Left hindlimb (tissue), 1 donor: ENCODE data around the gene STAT3.
"Not testable (repeated sequence)": the region's sequence is repeated elsewhere in the genome, so short reads cannot be mapped to it uniquely, and the experiment has no call there.

Source experiments
- DNase-seq: peaks from one replicate; pipeline ENCODE4 v3.0.0-alpha.2; 2018

The STAT3 gene

DNA sequence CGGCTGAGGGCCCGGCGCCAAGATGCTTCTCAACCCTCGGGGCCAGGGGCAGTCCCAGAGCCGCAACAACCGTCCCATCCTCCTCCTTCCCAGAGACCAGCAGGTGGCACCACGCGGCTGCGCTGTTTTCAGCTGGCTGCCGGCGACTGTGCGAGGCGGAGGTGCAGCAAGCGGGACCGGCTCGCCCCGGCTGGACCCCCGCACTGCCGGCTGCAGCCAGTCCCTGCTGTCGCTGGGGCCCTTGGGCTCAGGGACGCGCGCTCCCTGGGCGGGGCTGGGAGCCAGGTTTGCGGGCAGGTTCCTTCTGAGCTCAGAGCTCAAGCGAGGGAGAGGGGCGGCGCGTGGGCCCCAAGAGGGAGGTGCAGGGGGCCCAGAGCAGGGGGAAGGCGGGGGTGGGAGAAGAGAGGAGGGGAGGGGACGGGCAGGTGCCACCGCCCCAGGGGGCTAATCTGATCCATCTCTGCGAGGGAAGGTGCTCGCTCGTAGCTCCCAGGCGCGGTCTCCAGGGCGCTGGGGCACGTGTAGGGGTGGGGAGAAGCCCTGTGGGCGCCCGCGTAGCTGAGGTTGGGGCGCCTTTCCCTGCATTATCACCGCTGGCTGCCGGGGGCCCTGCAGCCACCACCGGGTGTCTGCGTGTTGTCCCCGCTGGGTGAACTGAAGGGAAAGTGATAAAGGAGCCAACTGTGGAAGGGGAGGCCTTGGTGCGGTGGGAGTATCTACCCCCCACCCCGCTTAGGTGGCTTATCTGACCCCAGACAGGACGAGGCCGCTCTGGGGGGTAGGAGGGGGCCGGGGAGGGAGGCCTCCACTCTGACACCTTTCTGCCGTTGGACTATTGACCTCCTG is 75.7 kb downstream of the STAT3 start:
- DNase-seq: peak; percentile 87

DNA sequence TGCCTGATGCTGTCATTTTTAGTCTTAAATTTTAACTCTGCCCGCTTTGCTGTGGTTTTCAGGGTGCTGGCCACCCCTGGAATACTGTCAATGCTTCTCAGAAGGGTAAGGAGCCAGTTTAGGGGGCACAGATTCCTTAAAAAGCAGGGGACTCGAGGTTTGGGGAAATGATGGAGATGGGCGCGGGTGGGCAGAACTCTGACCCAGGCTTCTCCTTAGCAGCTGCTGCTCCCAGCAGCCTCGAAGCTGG is 76.3 kb downstream of the STAT3 start:
- DNase-seq: no peak

DNA sequence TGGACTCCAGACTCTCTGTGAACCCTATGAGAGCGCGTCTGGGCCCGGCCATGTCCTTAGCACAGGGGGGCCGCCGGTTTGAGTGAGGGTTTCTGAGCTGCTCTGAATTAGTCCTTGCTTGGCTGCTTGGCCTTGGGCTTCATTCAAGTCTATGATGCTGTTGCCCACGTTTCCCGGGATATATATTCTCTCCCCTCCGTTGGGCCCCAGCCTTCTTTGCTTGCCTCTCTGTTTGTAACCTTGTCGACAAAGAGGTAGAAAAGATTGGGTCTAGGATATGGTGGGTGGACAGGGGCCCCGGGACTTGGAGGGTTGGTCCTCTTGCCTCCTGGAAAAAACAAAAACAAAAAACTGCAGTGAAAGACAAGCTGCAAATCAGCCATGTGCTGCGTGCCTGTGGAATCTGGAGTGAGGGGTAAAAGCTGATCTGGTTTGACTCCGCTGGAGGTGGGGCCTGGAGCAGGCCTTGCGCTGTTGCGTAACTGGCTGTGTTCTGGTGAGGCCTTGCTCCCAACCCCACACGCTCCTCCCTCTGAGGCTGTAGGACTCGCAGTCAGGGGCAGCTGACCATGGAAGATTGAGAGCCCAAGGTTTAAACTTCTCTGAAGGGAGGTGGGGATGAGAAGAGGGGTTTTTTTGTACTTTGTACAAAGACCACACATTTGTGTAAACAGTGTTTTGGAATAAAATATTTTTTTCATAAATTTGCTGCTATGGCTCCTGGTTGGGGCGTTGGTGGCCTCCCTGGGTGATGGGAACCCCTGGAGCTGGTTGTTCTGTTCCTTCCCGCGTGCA is 76.8 kb downstream of the STAT3 start:
- peak; percentile 90 for DNase-seq

DNA sequence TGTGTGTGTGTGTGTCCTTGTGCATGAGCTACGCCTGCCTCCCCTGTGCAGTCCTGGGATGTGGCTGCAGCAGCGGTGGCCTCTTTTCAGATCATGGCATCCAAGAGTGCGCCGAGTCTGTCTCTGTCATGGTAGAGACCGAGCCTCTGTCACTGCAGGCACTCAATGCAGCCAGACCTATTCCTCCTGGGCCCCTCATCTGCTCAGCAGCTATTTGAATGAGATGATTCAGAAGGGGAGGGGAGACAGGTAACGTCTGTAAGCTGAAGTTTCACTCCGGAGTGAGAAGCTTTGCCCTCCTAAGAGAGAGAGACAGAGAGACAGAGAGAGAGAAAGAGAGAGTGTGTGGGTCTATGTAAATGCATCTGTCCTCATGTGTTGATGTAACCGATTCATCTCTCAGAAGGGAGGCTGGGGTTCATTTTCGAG is 77.4 kb downstream of the STAT3 start:
- DNase-seq: no peak

DNA sequence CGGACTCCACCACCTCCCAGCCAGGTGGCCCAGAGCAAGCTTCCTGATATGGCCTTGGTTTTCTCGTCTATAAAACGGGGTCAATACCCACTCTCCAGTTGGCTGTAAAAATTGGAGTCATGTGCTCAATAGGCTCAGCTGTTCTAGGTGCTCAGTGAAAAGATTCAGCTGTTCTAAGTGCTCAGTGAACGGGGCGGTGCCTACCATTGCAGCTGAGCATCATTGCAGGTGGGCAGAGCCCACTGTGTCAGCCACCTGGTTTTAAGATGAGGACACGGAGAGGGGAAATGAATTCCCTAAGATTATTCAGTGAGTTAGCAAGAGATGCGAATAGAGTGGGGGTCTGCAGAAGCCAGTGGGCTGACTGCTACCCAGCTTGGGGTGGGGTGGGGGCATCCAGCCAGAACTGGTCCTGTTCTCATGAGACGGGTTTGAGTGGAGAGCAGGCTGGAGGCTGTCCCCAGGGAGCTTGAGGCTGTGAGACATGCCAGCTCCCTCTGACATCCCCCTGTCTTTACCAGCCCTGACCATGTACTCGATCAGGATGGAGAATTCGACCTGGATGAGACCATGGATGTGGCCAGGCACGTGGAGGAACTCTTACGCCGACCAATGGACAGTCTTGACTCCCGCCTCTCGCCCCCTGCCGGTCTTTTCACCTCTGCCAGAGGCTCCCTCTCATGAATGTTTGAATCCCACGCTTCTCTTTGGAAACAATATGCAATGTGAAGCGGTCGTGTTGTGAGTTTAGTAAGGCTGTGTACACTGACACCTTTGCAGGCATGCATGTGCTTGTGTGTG is 78.1 kb downstream of the STAT3 start:
- DNase-seq: no peak

DNA sequence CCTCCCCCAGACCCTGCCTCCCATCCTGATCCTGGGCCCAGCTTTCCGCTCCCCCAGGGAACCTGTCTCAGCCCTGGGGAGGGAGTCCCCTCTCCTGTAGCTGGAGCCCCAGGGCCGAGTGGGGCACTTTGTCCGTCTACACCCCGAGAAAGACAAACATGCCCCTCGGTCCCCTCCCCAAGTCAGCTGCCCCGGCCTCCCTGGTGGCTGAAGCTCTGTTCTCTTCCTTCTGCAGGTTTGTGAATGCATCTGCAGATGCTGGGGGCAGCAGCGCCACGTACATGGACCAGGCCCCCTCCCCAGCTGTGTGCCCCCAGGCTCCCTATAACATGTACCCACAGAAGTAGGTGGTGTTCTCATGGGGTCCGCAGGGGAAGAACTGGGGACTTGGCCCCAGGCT is 79.1 kb downstream of the STAT3 start:
- DNase-seq: no peak

DNA sequence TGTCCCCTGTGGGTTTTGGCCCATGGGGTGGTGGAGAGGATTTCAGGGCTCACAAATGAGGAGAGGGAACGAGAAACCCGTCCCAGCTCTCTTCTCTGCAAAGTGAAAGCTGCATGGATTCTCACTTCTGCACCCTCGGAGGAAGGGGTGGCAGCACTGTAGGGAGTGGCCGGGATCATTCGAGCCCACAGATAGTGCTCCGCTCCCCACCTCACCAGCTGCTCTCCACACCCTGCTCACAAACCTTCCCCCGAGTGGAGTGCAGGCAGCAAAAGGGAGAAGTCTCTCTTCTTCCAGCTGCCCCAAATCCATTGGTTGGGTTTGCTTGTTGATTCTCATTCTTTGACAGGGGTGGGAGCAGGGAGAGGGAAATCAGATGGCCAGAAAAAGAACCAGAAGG is 79.8 kb downstream of the STAT3 start:
- DNase-seq: no peak

DNA sequence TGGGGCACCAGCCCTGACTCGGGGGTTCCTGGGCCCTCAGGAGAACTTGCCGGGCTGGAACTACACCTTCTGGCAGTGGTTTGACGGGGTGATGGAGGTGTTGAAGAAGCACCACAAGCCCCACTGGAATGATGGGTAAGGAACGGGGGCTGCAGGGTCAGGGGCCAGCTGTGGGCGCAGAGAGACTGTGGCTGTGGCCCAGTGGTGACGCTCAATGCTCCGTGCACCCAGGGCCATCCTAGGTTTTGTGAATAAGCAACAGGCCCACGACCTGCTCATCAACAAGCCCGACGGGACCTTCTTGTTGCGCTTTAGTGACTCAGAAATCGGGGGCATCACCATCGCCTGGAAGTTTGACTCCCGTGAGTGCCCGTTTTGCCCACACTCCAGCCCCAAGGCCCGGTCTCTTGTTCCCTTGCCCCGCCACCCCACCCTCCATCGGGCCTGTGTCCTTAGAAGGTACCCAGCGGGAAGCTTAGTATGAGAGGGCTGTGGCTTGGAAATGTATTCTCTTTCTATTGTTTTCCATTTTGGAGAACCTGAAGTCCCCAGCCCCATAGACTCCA is 80.8 kb downstream of the STAT3 start:
- no peak for DNase-seq

DNA sequence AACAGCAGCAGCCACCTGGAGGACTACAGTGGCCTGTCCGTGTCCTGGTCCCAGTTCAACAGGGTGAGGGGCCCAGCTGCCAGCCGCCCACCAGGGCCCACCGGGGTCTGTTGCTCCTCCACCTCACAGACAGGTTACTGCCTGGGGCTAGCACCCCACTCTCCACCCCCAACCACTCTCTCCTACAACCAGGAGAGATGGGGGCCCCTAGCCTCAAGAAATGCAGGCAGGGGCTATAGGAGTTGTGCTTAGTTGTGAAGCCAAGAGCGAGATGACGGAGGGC is 81.9 kb downstream of the STAT3 start:
- no peak for DNase-seq

DNA sequence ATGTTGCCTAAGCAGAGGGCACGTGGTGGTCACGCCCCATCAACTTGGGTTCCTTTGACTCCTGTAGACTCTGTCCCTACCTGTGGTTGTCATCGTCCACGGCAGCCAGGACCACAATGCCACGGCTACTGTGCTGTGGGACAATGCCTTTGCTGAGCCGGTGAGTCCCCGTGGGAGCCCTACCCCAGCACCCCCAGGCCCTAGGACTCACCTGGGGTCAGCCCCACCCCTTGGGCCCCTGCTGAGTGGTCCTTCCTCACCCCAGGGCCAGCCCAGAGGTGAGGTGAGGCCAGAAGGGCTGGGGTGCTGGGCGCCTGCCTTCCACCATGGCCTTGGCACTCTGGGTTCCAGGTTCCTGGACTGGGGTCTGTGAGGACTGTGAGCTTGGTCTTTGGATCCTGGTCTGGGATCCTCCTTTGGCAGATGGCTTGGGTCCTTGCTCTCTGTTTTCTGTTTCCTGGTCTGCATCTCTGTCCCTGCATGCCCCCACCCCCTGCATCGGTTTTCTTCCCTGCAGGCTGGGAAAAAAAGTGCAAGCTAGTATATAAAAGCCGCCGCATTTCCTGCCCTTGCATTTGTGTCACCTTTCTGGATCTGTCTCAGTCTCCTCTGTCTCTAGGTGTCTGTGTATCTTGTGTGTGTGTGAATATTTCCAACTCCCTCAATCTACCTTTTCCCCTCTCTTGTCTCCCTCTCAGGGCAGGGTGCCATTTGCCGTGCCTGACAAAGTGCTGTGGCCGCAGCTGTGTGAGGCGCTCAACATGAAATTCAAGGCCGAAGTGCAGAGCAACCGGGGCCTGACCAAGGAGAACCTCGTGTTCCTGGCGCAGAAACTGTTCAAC is 82.5 kb downstream of the STAT3 start:
- DNase-seq: no peak

DNA sequence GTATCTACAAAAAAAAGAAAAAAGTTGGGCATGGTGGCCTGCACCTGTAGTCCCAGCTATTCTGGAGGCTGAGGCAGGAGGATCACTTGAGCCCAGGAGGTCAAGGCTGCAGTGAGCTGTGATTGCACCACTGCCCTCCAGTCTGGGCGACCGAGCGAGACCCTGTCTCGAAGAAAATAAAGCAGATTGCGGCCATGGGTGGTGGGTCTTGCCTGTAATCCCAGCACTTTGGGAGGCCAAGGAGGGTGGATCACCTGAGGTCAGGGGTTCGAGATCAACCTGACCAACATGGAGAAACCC is 83.3 kb downstream of the STAT3 start:
- not testable (repeated sequence) for DNase-seq

DNA sequence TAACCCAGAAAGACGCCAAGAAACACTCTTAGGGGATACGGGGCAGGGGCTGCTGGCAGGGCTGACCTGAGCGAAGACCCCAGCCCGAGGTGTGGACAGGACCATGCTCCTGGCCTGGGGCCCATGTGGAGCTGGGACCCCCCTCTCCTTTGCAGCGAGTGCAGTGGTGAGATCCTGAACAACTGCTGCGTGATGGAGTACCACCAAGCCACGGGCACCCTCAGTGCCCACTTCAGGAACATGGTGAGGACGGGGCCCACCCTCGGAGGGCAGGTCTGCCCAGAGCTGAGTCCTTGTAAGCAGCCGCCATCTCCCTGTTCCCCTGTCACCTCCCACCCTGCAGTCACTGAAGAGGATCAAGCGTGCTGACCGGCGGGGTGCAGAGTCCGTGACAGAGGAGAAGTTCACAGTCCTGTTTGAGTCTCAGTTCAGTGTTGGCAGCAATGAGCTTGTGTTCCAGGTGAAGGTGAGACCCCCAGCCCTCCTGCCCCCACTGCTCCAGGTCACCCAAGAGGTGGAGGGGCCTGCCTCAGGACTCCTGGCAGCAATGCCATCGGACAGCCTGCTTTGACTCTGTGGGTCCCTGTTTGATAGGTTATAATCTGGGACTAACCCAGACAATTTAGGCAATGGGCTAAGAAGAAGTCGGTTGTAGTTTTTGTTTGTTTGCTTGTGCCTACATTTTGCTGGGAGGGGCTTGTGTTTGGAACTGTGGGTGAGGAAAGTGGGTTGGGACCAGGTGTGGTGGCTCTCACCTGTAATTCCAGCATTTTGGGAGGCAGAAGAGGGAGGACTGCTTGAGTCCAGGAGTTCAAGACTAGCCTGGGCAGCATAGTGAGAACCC is 83.8 kb downstream of the STAT3 start:
- no peak for DNase-seq

DNA sequence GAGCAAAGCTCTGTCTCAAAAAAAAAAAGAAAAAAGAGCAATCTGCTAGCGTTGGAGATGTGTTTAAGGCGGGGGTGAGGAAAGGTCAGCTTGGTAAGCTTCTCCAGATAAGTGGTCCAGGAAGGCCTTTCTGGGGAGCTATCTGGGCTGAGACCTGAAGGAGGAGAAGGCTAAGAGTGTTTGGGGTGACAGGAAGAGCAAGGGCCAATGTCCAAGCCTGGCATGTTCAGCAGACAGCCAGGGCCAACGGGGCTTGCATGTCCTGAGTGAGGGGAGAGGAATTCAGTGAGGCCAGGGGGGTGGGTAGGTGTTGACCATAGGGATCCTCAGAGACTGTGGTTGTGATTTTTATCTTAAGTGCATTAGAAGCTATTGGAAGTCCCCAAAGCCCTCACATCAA is 84.5 kb downstream of the STAT3 start:
- no peak for DNase-seq

DNA sequence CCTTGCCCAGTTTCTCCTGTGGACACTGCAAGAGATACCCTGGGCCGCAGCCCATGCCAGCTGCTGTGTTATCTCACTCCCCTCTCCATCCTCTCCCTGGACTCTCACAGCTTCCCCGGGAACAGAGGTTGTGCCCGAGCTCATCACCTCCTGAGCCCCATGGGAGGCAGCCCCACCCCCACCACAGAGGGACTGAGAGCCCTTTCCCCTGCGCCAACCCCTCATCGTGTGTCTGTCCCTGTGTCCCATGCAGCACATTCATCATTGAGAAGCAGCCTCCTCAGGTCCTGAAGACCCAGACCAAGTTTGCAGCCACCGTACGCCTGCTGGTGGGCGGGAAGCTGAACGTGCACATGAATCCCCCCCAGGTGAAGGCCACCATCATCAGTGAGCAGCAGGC is 87.2 kb downstream of the STAT3 start:
- no peak for DNase-seq

DNA sequence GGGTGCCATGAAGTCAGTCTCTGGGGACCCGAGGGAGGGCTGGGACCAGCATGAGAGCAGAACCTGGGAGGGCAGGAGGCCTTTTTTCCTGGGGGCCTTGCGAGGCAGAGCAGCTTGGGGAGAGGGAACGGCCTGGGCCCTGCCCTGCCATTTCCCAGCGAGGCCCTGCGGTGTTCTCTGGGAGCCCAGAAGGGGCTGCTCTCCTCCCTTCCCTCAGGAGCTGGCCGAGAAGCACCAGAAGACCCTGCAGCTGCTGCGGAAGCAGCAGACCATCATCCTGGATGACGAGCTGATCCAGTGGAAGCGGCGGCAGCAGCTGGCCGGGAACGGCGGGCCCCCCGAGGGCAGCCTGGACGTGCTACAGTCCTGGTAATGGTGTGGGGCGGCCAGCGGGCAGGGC is 88.3 kb downstream of the STAT3 start:
- not testable (repeated sequence) for DNase-seq

DNA sequence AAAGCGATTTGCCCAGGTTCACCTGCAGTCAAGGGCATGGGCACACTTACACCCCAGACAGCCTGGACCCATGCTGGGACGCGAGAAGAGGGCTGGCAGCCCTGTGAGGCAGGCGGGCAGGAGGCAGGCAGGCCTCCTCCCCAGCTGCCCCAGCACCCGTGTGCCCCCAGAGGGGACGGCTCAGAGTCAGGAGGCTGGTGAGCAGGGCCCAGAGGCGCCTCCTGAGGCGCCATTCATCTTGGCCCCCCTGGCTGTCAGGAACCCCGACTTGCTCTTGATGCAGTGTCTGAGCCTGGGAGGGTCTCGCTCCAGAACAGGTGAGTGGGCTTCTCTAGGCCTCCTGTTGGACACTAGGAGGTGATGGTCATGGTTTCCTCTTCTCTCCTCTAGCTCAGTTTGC is 88.9 kb downstream of the STAT3 start:
- DNase-seq: not testable (repeated sequence)

DNA sequence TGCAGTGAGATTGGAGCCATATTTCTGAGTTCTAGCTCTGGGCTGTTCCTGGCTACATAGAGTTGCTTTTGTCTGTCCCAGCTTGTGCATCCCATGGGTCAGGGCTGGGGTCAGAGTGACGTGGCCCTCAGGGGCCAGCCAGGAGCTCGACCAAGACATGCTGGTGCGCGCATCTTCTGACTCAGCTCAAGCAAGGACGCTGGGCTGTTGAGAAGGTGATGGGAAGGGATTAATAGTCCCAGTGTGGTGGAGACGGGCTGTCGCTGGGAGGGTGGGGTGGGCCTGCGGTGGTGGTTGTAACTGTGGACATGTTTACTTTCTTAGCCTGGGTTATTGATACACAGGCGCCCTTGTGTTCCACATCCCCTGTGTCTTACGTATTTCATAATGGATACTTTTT is 90.5 kb downstream of the STAT3 start:
- DNase-seq: not testable (repeated sequence)

DNA sequence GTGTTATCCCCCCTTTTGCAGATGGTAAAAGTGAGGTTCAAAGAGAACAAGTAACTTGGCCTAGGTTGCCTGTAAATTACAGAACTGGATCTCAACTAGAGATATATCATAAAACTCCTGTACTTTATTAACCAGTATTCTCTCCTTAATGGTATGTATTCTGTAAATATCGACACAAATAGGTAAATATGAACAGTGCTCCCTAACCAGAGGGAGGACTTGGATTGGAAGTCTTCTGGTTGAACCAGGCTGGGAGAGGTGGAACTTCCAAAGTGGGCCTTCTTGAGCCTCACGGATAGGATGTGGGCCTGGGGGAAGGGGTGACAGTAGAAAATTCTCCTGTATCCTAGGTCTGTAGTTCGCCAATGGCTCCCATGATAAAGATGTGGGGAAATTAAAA is 92.2 kb downstream of the STAT3 start:
- no peak for DNase-seq

DNA sequence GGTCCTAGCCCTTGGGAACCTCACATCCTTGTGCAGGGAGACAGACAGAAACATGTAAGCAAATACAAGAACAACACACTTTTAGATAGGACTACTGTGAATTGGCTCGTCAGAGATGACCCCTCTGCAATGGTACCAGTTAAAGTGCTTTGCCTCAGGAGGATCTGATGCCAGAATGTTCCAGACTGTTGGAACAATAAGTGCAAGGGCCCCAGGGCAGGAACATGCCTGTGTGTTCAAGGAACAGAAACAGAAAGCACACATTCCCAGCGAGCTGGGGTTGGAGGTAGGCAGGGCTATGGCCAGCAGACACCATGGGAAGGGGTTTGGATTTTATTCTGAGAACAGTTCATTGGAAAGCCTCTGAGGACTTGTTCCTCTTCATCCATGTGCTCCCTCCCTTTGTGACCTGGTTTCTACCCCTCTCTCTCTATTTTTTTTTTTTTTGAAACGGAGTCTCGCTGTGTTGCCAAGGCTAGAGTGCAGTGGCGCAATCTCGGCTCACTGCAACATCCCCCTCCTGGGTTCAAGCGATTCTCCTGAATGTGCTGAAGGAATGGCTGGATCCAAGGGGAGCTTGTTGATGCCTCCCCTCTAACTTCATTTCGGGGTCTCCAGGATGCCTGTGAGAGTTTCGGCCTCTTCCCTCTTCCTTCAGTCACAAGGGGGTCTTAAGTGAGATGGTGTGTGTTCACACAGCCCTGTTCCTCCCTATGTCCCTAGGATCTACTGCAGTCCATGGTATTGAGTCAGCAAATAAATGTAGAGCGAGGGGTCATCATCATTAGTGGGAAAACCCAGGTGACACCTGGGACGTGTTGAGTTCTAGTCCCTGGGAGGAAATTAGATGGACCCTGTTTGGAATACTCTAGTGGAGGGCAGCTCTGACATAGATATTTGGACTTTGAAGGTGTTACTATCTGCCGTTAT is 93.5 kb downstream of the STAT3 start:
- peak; percentile 1 for DNase-seq

DNA sequence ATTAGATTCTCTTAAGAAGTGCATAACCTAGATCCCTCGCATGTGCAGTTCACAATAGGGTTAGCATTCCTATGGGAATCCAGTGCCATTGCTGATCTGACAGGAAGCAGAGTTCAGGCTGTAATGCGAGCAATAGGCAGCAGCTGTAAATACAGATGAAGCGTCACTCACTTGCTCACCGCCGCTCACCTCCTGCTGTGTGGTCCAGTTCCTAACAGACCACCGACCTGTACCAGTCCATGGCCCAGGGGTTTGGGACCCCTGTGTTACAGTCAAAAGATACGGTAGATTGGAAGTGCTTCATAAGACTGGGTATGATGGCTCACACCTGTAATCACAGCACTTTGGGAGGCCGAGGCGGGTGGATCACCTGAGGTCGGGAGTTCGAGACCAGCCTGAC is 97.1 kb downstream of the STAT3 start:
- DNase-seq: no peak

DNA sequence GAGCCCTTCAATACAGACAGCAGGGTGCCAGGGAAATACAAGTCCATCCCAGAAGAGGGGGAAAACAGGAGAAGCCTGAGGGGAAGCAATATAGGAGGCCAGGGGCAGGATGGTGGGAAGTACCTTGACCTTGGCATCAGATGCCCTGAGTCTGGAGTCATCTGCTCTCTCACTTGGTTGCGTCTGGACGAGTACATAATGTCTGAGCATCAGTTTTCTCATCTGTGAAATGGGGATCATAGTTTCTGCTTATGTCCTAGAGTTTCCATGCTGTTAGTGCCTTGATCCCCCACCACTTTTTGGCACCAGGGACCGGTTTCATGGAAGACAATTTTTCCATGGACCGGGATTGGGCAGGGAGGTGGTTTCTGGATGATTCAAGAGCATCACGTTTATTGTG is 97.7 kb downstream of the STAT3 start:
- DNase-seq: no peak
